Testis (tissue), 2 donors: ENCODE data around the gene CSRNP3.

Experiments used
- POLR2A ChIP-seq: fragments of 450-650 bp; IDR thresholded peaks from one replicate; pipeline ENCODE4 v1.6.1; 2017; ENCODE audit warnings: antibody characterized with exemption, mild to moderate bottlenecking, moderate library complexity
- TF ChIP-seq, protein P1 (sequence below), 3 experiments: fragments of 450-650 bp in 2 of 3; fragments of 200-600 bp in 1 of 3; sonication (generic) in 1 of 3; IDR thresholded peaks; one replicate each; pipeline ENCODE4 v1.5.1; 2016 to 2019; ENCODE audit warnings: antibody characterized with exemption in 3 of 3, mild to moderate bottlenecking in 2 of 3, moderate library complexity in 1 of 3

DNA sequence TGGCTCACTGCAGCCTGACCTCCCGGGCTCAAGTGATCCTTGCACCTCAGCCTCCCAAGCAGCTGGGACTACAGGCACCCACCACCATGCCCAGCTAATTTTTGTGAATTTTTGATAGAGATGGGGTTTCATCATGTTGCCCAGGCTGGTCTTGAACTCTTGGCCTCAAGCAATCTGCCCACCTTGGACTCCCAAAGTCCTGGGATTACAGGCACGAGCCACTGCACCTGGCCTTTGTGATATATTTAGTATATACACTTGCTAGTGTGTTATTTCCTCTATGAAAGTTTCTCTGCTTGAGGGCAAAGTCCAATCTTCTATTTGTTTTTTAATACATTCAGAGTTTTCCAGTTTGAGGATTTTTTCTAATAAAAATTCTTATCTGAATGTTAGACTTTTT, 205.3 kb downstream of the CSRNP3 start:
- TF ChIP-seq POLR2A, result no peak
- TF ChIP-seq, protein P1, sequence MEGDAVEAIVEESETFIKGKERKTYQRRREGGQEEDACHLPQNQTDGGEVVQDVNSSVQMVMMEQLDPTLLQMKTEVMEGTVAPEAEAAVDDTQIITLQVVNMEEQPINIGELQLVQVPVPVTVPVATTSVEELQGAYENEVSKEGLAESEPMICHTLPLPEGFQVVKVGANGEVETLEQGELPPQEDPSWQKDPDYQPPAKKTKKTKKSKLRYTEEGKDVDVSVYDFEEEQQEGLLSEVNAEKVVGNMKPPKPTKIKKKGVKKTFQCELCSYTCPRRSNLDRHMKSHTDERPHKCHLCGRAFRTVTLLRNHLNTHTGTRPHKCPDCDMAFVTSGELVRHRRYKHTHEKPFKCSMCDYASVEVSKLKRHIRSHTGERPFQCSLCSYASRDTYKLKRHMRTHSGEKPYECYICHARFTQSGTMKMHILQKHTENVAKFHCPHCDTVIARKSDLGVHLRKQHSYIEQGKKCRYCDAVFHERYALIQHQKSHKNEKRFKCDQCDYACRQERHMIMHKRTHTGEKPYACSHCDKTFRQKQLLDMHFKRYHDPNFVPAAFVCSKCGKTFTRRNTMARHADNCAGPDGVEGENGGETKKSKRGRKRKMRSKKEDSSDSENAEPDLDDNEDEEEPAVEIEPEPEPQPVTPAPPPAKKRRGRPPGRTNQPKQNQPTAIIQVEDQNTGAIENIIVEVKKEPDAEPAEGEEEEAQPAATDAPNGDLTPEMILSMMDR (IDR thresholded peaks at IDR 0.05), result no peak
